Fibroblast of lung (primary cell): ENCODE results near the gene AGRN. TPM values are rescaled to one million over a fixed set of nuclear protein-coding genes. Genes with fewer than 3 reads are reported as not detected.
A peak's percentile ranks its signal among the peaks of the same experiment; 100 is the strongest.
"Not testable (repeated sequence)": the region's sequence is repeated elsewhere in the genome, so short reads cannot be mapped to it uniquely, and the experiment has no call there.

ENCODE experiments used
- DNase-seq, 2 donors: peaks; one replicate each; pipeline versions ENCODE4 v3.0.0 to v3.0.0-alpha.2; 2010; ENCODE audit warnings: low read depth in 2 of 2
- H2AFZ ChIP-seq: 2 replicates; pipeline ENCODE4 v1.5.1; 2012; ENCODE audit warnings: low read length, control low read depth, inconsistent platforms
- H3K27ac ChIP-seq: 2 replicates; pipeline ENCODE4 v1.5.1; 2011; ENCODE audit warnings: low read length, control low read depth; ENCODE audit not compliant: insufficient read depth
- H3K27me3 ChIP-seq: 2 replicates; pipeline ENCODE4 v1.5.1; 2011; ENCODE audit warnings: mild to moderate bottlenecking, low read length; ENCODE audit not compliant: control insufficient read depth, insufficient read depth
- H3K36me3 ChIP-seq: 2 replicates; pipeline ENCODE4 v1.5.1; 2011; ENCODE audit warnings: low read length; ENCODE audit not compliant: control insufficient read depth, insufficient read depth
- H3K4me1 ChIP-seq: 2 replicates; pipeline ENCODE4 v1.5.1; 2011; ENCODE audit warnings: low read length; ENCODE audit not compliant: control insufficient read depth, insufficient read depth; ENCODE audit errors: extremely low read depth
- H3K4me2 ChIP-seq: 2 replicates; pipeline ENCODE4 v1.5.1; 2011; ENCODE audit warnings: low read length, control low read depth; ENCODE audit not compliant: insufficient read depth; ENCODE audit errors: extremely low read depth
- H3K4me3 ChIP-seq, 4 experiments: fragments of 200-600 bp in 1 of 4; sonication (generic) in 1 of 4; replicated peaks in 1 of 4; 2 replicates each; pipeline ENCODE4 v1.5.1; 2011 to 2016; ENCODE audit warnings: low read length in 4 of 4, low read depth in 3 of 4, mild to moderate bottlenecking in 3 of 4, control low read depth in 2 of 4, inconsistent platforms in 1 of 4, mixed read lengths in 1 of 4; ENCODE audit not compliant: insufficient read depth in 1 of 4; ENCODE audit errors: control extremely low read depth in 1 of 4
- H3K79me2 ChIP-seq: 2 replicates; pipeline ENCODE4 v1.5.1; 2012; ENCODE audit warnings: mild to moderate bottlenecking, low read length, inconsistent platforms; ENCODE audit not compliant: control insufficient read depth, insufficient read depth
- H3K9ac ChIP-seq: 2 replicates; pipeline ENCODE4 v1.5.1; 2011; ENCODE audit warnings: mild to moderate bottlenecking, low read length, control low read depth; ENCODE audit not compliant: insufficient read depth
- H3K9me3 ChIP-seq: 2 replicates; pipeline ENCODE4 v1.5.1; 2012; ENCODE audit warnings: low read depth, low read length; ENCODE audit not compliant: control insufficient read depth, insufficient read depth
- H4K20me1 ChIP-seq: 2 replicates; pipeline ENCODE4 v1.5.1; 2011; ENCODE audit warnings: low read length; ENCODE audit not compliant: control insufficient read depth, insufficient read depth; ENCODE audit errors: extremely low read depth
- EZH2 ChIP-seq: IDR thresholded peaks from 2 replicates; pipeline ENCODE4 v1.5.1; 2012; ENCODE audit warnings: low read length, control low read depth, mild to moderate bottlenecking; ENCODE audit errors: missing control alignments
- polyA plus RNA-seq, 2 donors: library from polyadenylated mRNA; depleted of rRNA in 1 of 2; stranded (reverse) in 1 of 2; unstranded in 1 of 2; fragments of >200 nt; gene quantifications; 2 replicates each; pipeline ENCODE4 v1.2.1, GENCODE V29; 2011 to 2012; ENCODE audit warnings: missing spikeins in 1 of 2
- total RNA-seq: library from RNA; depleted of rRNA; stranded (reverse); fragments of >200 nt; gene quantifications from 2 replicates; pipeline ENCODE4 v1.2.1, GENCODE V29; 2014
- TF ChIP-seq, protein P1 (sequence below), 2 donors: IDR thresholded peaks in 1 of 2; conservative IDR thresholded peaks in 1 of 2; 1 replicate in 1 of 2; 2 replicates in 1 of 2; pipeline ENCODE4 v1.5.1; 2011 to 2012; ENCODE audit warnings: low read length in 2 of 2, control low read depth in 1 of 2, inconsistent platforms in 1 of 2, low read depth in 1 of 2, mild to moderate bottlenecking in 1 of 2

Gene AGRN
- total and polyA plus RNA-seq, 2 donors (not counting 1 experiment from before 2014, with no cell fraction given) = 20.7 to 50.9 TPM

DNA sequence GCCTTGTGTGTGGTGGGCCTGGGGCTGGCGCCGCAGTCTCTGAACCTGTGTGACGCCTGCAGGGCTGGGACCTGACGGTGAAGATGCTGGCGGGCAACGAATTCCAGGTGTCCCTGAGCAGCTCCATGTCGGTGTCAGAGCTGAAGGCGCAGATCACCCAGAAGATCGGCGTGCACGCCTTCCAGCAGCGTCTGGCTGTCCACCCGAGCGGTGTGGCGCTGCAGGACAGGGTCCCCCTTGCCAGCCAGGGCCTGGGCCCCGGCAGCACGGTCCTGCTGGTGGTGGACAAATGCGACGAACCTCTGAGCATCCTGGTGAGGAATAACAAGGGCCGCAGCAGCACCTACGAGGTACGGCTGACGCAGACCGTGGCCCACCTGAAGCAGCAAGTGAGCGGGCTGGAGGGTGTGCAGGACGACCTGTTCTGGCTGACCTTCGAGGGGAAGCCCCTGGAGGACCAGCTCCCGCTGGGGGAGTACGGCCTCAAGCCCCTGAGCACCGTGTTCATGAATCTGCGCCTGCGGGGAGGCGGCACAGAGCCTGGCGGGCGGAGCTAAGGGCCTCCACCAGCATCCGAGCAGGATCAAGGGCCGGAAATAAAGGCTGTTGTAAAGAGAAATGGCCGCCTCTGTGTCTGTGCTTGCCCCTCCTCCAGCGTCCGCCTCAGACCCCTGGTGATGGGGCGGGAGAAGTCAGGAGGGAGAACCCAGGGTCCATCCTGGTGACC, 5.8 kb upstream of the AGRN start:
- Histone ChIP-seq H3K4me2 (peak overlapping the region; percentile 99), H3K4me3 (peak overlapping the region; percentile 40 to 89 (median 88)), H4K20me1 (no peaks in the 10 kb centered on the region), H3K9ac (peak overlapping the region; percentile 79), H3K27ac (peak overlapping the region; percentile 89), H3K79me2 (no peaks in the 10 kb centered on the region), H3K9me3 (no peaks in the 10 kb centered on the region), H3K36me3 (no peaks in the 10 kb centered on the region), H2AFZ (peak overlapping the region; percentile 82), H3K27me3 (no peaks in the 10 kb centered on the region), H3K4me1 (peaks cover 3% of the 10 kb centered on the region)
- peak in 1 of 2 donors; percentile 27 for DNase-seq
- no peak for TF ChIP-seq EZH2
- TF ChIP-seq, protein P1, sequence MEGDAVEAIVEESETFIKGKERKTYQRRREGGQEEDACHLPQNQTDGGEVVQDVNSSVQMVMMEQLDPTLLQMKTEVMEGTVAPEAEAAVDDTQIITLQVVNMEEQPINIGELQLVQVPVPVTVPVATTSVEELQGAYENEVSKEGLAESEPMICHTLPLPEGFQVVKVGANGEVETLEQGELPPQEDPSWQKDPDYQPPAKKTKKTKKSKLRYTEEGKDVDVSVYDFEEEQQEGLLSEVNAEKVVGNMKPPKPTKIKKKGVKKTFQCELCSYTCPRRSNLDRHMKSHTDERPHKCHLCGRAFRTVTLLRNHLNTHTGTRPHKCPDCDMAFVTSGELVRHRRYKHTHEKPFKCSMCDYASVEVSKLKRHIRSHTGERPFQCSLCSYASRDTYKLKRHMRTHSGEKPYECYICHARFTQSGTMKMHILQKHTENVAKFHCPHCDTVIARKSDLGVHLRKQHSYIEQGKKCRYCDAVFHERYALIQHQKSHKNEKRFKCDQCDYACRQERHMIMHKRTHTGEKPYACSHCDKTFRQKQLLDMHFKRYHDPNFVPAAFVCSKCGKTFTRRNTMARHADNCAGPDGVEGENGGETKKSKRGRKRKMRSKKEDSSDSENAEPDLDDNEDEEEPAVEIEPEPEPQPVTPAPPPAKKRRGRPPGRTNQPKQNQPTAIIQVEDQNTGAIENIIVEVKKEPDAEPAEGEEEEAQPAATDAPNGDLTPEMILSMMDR (conservative IDR thresholded peaks at IDR 0.05 in 1 of 2, IDR thresholded peaks at IDR 0.05 in 1 of 2; ENCODE audit: low read depth in 1 of 2, low read length in 2 of 2) = no peak

DNA sequence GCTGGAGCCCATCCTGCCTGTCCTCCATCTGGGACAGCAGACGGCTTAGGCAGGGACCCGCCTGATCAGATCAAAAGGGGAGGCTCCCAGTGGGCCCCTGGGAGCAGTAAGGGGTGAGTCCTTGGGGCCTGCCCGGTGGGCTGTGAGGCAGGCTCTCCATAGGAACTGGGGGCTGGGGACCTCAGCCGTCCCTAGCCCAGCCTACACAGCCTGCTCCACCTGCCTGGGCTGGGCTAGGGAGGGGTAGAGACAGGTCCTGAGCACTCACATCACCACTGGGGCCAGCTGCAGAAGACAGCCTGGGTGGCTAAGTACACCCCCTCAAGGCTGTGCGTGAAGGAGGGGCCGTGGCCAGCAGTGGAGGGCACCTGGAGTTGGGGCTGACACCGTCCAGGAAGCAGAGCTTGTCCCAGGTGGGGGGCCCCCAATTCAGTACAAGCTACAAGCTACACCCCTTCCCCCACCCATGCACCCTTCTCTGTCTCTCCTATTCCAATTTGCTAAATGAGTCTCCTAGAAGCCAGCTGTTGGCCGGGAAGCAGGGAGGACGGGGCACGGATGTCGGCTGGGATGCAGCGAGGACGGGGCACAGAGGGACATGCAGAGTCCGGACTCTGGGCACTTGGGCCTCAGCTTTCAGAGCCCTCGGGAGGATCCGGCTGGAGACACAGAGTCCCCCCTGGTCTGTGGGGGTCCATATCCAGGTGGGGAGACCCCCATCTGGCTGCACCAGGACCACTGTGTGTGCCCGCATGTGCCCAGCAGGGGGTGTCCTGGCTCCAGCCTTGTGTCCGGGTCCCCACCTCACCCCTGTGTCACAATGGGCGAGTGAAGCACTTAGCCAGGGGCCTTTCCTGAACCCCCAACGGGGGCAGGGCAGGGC, 4.9 kb upstream of the AGRN start:
- H3K4me3 ChIP-seq = peak overlapping the region in 1 of 4 experiments; percentile 86
- H3K79me2 ChIP-seq = no peaks in the 10 kb centered on the region
- H3K9me3 ChIP-seq = no peaks in the 10 kb centered on the region
- DNase-seq = no peak
- no peak overlapping the region for H2AFZ ChIP-seq
- no peaks in the 10 kb centered on the region for H4K20me1 ChIP-seq
- no peaks in the 10 kb centered on the region for H3K27me3 ChIP-seq
- H3K4me1 ChIP-seq = peaks cover 3% of the 10 kb centered on the region
- H3K27ac ChIP-seq = no peak overlapping the region
- no peak overlapping the region for H3K4me2 ChIP-seq
- no peaks in the 10 kb centered on the region for H3K36me3 ChIP-seq
- H3K9ac ChIP-seq = peak overlapping the region; percentile 30
- no peak for TF ChIP-seq EZH2
- TF ChIP-seq, protein P1 (conservative IDR thresholded peaks at IDR 0.05 in 1 of 2, IDR thresholded peaks at IDR 0.05 in 1 of 2; ENCODE audit: low read depth in 1 of 2, low read length in 2 of 2) = peak; percentile 24 to 35

DNA sequence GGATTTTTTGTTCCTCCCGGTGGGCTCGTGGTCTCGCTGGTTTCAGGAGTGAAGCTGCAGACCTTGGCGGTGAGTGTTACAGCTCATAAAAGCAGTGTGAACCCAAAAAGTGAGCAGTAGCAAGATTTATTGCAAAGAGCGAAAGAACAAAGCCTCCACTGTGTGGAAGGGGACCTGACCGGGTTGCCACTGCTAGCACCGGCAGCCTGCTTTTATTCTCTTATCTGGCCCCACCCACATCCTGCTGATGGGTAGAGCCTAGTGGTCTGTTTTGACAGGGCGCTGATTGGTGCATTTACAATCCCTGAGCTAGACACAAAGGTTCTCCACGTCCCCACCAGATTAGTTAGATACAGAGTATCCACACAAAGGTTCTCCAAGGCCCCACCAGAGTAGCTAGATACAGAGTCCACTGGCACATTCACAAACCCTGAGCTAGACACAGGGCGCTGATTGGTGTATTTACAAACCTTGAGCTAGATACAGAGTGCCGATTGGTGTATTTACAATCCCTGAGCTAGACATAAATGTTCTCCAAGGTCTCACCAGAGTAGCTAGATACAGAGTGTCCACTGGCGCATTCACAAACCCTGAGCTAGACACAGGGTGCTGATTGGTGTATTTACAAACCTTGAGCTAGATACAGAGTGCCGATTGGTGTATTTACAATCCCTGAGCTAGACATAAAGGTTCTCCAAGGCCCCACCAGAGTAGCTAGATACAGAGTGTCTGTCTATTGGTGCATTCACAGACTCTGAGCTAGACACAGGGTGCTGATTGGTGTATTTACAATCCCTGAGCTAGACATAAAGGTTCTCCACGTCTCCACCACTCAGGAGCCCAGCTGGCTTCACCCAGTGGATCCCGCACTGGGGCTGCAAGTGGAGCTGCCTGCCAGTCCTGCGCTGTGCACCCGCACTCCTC, 2.3 kb upstream of the AGRN start:
- not testable (repeated sequence) for H3K79me2 ChIP-seq, H3K4me1 ChIP-seq, DNase-seq, H3K27ac ChIP-seq, H3K27me3 ChIP-seq, H2AFZ ChIP-seq, H3K36me3 ChIP-seq, H3K4me2 ChIP-seq, H4K20me1 ChIP-seq, H3K9ac ChIP-seq, H3K9me3 ChIP-seq, H3K4me3 ChIP-seq

GRCh38 chr1:1018321-1018685, 1.6 kb upstream of the AGRN start:
- H4K20me1 ChIP-seq, H3K9ac ChIP-seq, H3K27ac ChIP-seq, H3K27me3 ChIP-seq, H3K9me3 ChIP-seq, H3K4me1 ChIP-seq, H3K4me3 ChIP-seq, H3K79me2 ChIP-seq, H3K4me2 ChIP-seq, DNase-seq, H3K36me3 ChIP-seq, H2AFZ ChIP-seq: not testable (repeated sequence)
